Keratinocyte (primary cell): ENCODE measurements around the gene C3orf38.

Source experiments
- EZH2 ChIP-seq: IDR thresholded peaks from one replicate; pipeline ENCODE4 v1.6.1; 2012; ENCODE audit warnings: inconsistent platforms, mild to moderate bottlenecking, low read length, moderate library complexity
- TF ChIP-seq, protein P1 (sequence below), 3 experiments: IDR thresholded peaks in 1 of 3; conservative IDR thresholded peaks in 1 of 3; optimal IDR thresholded peaks in 1 of 3; 2 replicates in 2 of 3; 3 replicates in 1 of 3; pipeline versions ENCODE3 to v1.5.1; 2011; ENCODE audit warnings: low read length in 3 of 3, mild to moderate bottlenecking in 3 of 3, moderate library complexity in 2 of 3, control low read depth in 1 of 3, inconsistent platforms in 1 of 3; ENCODE audit not compliant: insufficient read depth in 2 of 3; ENCODE audit errors: extremely low read depth in 1 of 3

DNA sequence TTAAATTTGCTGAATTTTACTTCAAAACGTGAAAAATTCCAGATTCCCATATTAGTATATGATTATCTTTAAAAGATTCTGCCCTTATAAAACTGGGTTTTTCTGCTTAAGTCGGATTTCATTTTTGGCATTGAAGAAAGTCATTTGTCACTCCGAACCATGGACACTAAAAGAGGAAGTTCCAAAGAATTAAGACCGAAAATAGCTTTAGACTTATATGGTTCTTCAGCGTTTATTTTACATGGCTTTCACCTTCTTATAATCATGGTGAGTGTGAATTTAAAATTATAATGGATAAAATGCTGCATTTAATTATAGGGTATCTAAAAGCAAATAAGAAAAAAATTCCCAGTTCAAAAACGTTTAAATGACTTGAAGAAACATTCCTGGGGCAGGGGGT is 1.0 kb downstream of the C3orf38 start:
- TF ChIP-seq, protein P1, sequence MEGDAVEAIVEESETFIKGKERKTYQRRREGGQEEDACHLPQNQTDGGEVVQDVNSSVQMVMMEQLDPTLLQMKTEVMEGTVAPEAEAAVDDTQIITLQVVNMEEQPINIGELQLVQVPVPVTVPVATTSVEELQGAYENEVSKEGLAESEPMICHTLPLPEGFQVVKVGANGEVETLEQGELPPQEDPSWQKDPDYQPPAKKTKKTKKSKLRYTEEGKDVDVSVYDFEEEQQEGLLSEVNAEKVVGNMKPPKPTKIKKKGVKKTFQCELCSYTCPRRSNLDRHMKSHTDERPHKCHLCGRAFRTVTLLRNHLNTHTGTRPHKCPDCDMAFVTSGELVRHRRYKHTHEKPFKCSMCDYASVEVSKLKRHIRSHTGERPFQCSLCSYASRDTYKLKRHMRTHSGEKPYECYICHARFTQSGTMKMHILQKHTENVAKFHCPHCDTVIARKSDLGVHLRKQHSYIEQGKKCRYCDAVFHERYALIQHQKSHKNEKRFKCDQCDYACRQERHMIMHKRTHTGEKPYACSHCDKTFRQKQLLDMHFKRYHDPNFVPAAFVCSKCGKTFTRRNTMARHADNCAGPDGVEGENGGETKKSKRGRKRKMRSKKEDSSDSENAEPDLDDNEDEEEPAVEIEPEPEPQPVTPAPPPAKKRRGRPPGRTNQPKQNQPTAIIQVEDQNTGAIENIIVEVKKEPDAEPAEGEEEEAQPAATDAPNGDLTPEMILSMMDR (optimal IDR thresholded peaks at IDR 0.05 in 1 of 3, IDR thresholded peaks at IDR 0.05 in 1 of 3, conservative IDR thresholded peaks at IDR 0.05 in 1 of 3; ENCODE audit: extremely low read depth in 1 of 3, insufficient read depth in 2 of 3, low read length in 3 of 3), result no peak
- no peak for TF ChIP-seq EZH2
